Activated T-cell treated with anti-CD3 and anti-CD28 coated beads for 4 hours (primary cell): ENCODE data around the gene GNA12.

ENCODE experiments used
- DNase-seq: peaks from one replicate; pipeline ENCODE4 v3.0.0-alpha.2; 2020

The GNA12 gene

DNA sequence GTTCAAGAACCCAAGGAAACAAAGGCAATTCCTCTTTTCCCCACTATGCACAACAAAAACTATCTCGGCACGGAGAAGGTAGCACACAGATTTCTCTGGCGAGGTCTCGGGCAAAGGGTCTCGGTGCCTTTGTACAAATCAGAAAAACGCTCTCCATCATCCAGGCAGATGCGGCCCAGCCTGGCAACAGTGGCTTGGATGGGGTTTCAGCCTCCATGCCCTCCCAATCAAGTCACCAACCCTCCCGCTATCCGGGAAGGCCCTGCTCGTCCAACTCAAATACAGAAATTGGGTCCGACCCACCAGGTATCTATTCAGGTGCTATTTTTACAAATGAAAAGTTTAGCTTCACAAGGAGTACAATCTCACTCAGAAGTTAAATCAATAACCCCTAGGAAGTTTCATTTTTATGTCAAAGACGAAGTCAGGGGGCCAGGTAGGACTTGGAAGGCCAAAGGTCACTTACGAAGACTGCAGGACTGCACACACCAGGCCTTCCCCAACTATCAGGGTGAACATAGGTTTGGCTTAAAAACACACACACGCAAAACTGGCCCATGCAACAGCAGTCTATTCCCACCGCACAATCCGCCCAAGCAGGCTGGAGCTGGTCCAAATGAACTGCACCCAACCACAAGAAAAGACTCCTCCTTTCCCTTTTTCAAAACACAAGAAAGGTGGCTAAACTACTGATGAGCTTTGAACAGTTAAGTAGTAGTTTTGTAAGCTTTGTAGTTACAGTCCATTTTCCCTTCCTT lies 43.0 kb downstream of the GNA12 start:
- DNase-seq = no peak

- DNase-seq = no peak
Measured at GRCh38 chr7:2800220-2800930, 43.7 kb downstream of the GNA12 start.

DNA sequence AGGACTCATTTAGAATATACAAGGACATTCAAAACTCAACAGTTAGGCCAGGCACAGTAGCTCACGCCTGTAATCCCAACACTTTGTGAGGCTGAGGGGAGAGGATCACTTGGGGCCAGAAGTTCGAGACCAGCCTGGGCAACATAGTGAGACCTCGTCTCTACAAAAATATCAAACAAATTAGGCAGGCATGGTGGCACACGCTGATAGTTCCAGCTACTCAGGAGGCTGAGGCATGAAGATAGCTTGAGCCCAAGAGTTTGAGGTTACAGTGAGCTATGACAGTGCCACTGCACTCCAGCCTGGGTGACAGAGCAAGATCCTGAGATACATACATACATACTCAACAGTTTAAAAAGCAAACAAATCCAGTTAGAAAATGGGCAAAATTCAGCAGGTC lies 44.9 kb downstream of the GNA12 start:
- no peak for DNase-seq

DNA sequence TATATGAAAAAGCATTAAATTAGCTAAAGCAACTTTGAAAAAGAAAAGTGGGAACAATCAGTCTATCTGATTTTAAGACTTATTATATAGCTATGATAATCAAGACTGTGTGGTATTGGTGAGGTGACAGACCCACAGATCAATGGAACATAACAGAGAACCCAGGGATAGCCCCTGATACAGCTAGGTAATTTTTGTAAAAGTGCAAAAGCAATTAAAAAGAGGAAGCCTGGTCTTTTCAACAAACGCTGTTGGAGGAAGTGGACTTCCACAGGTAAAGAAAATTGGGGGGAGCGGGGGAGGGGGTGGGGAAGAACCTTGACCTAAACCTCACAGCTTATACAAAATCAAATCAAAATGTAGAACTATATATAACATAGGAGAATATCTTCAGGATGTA lies 45.4 kb downstream of the GNA12 start:
- no peak for DNase-seq

DNA sequence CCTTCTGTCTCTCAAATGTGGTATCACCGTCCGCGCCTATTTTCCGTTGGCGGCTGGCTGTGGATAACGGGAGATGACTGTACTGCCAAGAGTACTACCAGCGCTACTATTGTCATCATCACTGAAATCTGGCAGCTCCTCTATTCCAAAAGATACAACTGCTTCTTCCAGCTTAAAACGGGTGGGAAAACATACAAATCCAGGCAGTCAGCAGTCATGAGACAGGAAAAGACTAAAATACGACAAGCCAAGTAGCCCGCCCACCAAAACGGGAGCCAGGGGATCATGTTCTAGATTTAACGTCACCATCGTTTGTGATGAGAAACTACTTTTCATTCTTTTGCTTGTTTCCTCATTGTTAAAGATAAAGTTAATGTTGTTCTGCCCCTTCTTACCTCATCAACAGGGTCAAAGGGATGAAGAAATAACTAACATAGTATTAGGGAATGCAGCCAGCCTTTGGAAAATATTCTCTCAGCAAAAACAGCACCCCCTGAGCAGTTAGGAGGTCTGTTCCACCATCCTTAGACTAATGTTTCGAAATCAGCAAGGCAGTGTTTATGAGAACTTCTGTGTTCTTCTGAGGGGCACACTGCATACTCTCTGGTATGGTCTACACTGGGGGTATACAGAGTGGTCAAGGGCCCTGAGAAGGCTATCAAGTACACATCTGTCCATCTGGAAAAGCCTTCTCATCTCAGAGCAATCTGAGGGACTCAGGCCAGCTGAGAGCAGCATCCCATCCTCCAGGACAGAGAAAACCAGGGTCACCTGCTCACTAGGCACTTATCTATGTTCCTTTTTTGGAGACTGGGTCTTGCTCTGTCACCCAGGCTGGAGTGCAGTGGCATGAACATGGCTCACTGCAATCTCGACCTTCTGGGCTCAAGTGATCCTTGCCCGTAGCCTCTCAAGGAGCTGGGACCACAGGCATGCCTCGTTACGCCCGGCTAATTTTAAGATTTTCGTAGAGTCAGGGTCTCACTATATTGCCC lies 47.5 kb downstream of the GNA12 start:
- no peak for DNase-seq

- no peak for DNase-seq
Measured at GRCh38 chr7:2795906-2796305, 48.2 kb downstream of the GNA12 start.

- no peak for DNase-seq
Measured at GRCh38 chr7:2794836-2795636, 49.1 kb downstream of the GNA12 start.

GRCh38 chr7:2792856-2793487 lies 51.1 kb downstream of the GNA12 start:
- no peak for DNase-seq

- DNase-seq = no peak
Measured at GRCh38 chr7:2792235-2792634, 51.9 kb downstream of the GNA12 start.

DNA sequence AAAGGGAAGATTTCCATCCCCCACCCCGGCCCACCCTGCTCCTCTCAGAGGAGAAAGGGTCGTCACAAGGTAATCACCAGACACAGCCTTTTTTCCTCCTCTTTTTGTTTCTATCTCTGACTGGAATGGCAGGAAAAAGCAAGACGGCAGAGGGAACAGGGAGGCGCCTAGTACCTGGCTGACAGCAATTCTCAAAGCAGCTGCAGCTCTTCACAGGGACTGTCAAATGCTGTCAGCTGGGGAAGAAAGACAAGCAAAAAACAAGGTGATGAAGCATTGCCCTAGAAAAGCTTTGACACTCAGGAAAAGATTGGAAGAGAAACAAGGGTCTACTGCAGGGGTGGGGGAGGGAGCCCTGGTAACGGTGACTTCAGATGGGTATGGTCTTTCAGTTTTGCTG lies 52.7 kb downstream of the GNA12 start:
- DNase-seq = no peak

DNA sequence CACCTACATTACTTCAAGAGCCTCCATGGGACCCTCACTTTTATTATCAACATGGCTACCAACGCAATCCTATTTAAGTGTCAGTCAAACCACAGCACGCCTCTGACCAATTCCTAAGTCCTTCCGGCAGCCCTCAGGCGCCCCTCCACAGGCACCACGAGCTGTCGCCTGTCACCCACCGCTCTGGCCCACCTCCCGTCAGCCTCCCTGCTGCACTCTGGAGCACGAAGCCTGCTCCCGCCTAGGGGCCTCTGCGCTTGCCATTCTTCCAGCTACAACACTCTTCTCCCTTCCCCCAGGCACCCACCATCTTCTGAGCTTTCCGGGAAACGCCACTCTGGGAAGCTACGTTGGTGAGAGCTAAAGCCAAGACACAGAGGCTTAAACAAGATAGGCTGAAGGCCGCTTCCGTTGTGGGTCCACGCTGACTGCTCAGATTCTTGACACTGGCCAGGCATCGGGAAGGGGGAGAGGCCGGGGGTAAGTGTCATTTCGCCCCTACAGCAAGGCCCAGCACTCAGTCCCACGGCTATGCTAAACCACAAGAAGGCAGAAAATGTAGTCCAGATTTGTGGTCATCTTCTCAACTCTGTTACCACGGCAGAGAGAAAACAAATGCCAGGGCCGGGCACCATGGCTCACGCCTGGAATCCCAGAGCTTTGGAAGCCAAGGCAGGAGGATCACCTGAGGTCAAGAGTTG lies 56.7 kb downstream of the GNA12 start:
- no peak for DNase-seq

DNA sequence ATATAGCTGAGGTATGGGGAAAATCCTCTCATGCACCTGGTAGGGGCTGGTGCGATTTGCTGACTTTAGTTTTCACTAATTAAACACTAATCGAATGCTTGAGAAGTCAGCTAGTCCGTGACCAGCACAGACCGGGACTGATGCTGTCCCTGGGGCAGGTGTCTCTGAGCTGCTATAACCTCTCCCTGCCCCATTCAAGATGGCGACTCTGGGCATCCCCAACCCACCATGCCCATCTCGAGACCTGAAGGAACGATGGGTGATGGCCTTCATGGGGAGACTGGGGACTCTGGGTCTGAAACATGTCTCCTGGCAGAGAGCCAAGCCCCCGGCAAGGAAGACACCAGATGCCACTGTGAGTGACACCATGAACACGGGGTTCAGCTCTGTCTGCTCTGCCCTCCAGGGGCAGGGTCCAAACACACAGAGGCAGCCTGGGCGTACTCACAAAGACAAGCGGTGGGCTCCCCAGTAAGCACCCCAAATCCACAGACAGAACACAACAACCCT lies 57.4 kb downstream of the GNA12 start:
- DNase-seq = no peak

GRCh38 chr7:2785071-2785500 lies 59.0 kb downstream of the GNA12 start:
- no peak for DNase-seq

DNA sequence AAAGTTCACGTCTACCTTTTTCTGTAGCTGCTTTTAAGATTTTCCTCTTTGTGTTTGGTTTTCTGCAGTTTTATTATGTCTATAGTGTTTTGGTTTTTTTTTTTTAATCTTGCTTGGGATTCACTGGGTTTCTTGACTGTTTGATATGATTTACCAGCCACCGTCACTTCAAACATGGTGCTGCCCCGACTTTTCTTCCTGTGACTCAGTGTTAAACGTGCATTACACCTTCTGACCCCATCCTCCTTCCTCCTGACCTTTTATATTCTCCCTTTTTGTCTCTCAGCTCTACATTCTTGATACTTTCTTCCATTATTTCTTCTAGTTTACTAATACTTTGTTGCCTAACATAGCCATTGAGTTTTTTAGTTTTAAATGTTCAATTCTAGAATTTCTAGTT lies 61.5 kb downstream of the GNA12 start:
- no peak for DNase-seq

- DNase-seq = no peak
Measured at GRCh38 chr7:2782121-2782520, 62.0 kb downstream of the GNA12 start.

DNA sequence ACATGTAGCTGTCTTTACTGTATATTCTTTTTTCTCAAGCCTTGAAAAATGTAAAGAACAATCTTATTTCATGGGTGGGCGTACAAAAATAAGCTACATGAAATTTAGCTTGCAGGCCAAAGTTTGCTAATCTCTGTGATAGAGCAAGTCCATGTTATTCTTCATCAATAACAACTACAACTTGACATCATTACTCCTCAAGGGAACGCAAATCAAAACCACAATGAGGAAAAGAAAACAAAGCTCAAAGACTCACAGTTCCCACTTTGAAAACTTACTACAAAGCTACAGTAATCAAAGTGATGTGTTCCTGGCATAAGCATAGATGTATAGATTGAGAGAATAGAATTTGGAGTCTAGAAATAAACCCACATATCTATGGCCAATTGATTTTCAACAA lies 62.5 kb downstream of the GNA12 start:
- no peak for DNase-seq

- no peak for DNase-seq
Measured at GRCh38 chr7:2779051-2779450, 65.1 kb downstream of the GNA12 start.

DNA sequence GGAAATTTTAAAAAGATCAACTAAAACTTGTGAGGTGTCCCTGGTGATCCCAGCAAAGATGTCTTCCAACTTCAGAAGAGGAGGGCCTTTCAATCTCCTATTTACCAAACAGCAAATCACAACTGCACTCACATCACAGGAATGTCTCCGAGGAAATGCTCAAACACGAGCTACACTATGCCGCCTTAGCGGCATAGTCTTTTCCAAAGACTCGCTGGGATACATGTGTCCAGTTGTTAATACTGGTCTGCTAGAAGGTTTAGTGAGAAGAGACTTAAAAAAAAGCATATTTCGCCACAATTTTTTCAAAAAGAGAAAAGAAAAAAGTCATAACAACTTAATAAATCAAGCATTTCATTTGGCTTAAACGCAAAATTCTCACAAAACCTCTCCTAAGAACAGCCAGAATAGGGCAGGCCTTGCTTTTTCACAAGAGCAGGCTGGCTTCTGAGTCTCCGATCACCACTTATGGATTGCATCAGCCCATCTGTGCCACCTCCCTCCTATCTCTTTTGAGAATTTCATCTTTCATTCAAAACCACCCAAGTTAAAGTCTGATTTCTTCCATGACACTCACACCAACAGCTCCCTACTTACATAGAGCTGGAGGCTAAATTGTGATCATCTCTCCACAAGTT lies 66.1 kb downstream of the GNA12 start:
- no peak for DNase-seq

- no peak for DNase-seq
Measured at GRCh38 chr7:2776401-2776800, 67.7 kb downstream of the GNA12 start.

DNA sequence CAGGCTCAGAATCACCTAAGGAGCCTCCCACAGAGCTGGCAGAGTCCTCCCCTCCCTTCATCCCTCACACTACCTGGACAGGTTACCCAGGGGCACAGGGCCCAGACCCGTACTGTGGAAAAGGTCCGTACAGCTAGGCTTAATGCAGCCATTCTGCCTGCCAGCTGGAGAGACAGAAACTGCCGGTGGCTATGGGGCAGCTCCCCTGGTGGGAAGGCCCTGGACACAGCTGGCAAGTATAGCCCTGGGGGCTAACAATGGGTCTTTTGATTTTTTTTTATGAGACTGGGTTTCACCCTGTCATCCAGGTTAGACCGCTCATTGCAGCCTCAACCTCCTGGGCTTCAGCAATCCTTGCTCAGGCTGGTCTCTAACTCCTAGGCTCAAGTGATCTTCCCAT lies 68.3 kb downstream of the GNA12 start:
- no peak for DNase-seq

DNA sequence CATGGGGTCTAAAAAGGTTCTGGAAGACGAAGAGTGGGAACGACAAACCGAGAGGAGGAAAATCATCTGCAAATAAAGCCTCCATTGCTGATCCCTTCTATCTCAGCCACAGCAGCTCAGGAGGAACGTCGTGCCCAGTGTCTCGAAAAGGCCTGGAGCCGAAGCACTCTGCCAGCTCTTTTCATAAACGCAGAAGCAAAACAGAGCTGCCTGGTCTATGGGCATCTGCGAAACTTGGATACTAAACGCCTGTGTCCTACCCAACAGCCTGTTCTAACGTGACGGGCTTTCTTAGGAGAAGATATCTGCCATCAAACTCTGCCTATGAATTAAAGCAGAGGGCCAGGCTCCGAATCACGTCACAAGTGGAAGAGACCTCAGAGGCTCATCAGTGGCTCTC lies 68.7 kb downstream of the GNA12 start:
- no peak for DNase-seq
